Sigmoid colon (tissue), 7 donors: ENCODE results near the gene UGT1A10. TPM values are rescaled to one million over a fixed set of nuclear protein-coding genes. Genes with fewer than 3 reads are reported as not detected.

Experiments
- DNase-seq: peaks from one replicate; pipeline ENCODE4 v3.0.0-alpha.2; 2019
- H3K27ac ChIP-seq, 4 donors: fragments of 200-600 bp; sonication (generic); one replicate each; pipeline ENCODE4 v1.5.1; 2016 to 2019; ENCODE audit warnings: mild to moderate bottlenecking in 1 of 4
- H3K27me3 ChIP-seq, 3 donors: fragments of 200-600 bp; sonication (generic); one replicate each; pipeline ENCODE4 v1.5.1; 2019; ENCODE audit warnings: mild to moderate bottlenecking in 1 of 3
- H3K36me3 ChIP-seq, 4 donors: fragments of 200-600 bp; sonication (generic); one replicate each; pipeline ENCODE4 v1.5.1; 2016 to 2019
- H3K4me1 ChIP-seq, 4 donors: fragments of 200-600 bp; sonication (generic); one replicate each; pipeline ENCODE4 v1.5.1; 2017 to 2019
- H3K4me3 ChIP-seq, 4 donors: fragments of 200-600 bp; sonication (generic); one replicate each; pipeline ENCODE4 v1.5.1; 2017 to 2019; ENCODE audit warnings: mild to moderate bottlenecking in 2 of 4, moderate library complexity in 1 of 4
- H3K9me3 ChIP-seq, 4 donors: fragments of 200-600 bp in 3 of 4; sonication (generic) in 3 of 4; one replicate each; pipeline versions ENCODE4 v1.5.1 to v1.6.1; 2013 to 2019
- EP300 ChIP-seq, 4 donors: sonication (generic); formaldehyde crosslinking; IDR thresholded peaks; one replicate each; pipeline ENCODE4 v1.6.1; 2017; ENCODE audit warnings: antibody characterized with exemption in 4 of 4
- POLR2A ChIP-seq, 2 donors: fragments of 450-650 bp; IDR thresholded peaks; one replicate each; pipeline ENCODE4 v1.6.1; 2016; ENCODE audit warnings: antibody characterized with exemption in 2 of 2, mild to moderate bottlenecking in 2 of 2, moderate library complexity in 2 of 2
- POLR2AphosphoS5 ChIP-seq, 4 donors: sonication (generic); formaldehyde crosslinking; IDR thresholded peaks; one replicate each; pipeline ENCODE4 v1.6.1; 2017; ENCODE audit warnings: antibody characterized with exemption in 4 of 4
- WGBS, 2 donors: extraction: QIAGEN DNeasy Blood & Tissue Kit; methylation state at CpG; one replicate each; pipeline ENCODE4 v1.1.7; 2013; 5-methylcytosine and 5-hydroxymethylcytosine counted together
- intact Hi-C: fragments of 100-400 bp; cut with DNase I; formaldehyde crosslinking; loops from one replicate; pipeline ENCODE4 v1.15.1; 2023
- polyA plus RNA-seq, 3 donors: library from polyadenylated mRNA; stranded (reverse); fragments of 200-250 nt; gene quantifications; one replicate each; pipeline ENCODE4 v1.2.3, GENCODE V29; 2013
- total RNA-seq, 4 donors: library from RNA; depleted of rRNA; stranded (reverse); fragments of >200 nt; gene quantifications; one replicate each; pipeline ENCODE4 v1.1.0, GENCODE V29; 2016
- TF ChIP-seq, protein P1 (sequence below), 4 experiments: fragments of 450-650 bp in 3 of 4; fragments of 200-600 bp in 1 of 4; IDR thresholded peaks; one replicate each; pipeline ENCODE4 v1.5.1; 2016 to 2019; ENCODE audit warnings: antibody characterized with exemption in 4 of 4, mild to moderate bottlenecking in 3 of 4, moderate library complexity in 2 of 4
- donor health status: healthy with polysubstance abuse.
- donor health status: Bipolar disorder and iron deficiency.
- donor health status: healthy.

The UGT1A10 gene
- total and polyA plus RNA-seq, 7 donors = 10.8 to 27.3 (median 19.7) TPM; not detected in 4

DNA sequence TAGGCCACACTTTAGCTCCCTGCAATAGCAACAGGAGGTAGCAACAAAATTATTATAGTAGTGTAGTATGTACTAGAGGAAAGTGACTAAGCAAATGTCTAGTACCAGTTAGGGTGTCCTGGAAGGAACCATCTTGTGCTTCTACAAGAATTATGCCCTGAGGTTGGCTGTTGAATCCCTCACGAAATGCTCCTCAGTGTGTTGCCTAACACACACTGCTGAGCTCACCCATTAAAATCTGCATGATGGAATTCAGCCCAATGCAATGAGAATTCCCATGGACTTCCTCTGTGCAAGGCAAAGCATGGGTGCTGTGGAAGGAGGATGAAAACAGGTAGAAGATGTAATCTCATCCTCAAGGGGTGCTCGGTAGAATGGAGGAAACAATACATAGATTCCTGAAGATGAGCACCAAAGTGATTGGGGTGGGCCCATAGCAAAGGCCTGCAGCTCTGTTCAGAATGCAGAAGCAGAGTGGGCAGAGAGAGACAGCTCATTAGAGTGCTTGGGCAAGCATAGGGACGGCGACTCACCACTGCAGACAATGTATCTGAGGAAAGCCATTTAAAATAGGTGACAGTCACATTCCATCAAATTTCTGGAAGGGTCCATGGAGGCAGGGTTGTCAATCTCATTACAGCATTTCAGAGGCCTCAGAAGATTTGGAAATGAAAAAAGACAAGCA lies 44.3 kb downstream of the UGT1A10 start:
- Histone ChIP-seq H3K27me3 (no peaks in the 10 kb centered on the region), H3K36me3 (no peaks in the 10 kb centered on the region), H3K9me3 (no peaks in the 10 kb centered on the region), H3K4me1 (no peaks in the 10 kb centered on the region), H3K4me3 (no peak overlapping the region), H3K27ac (no peak overlapping the region)
- TF ChIP-seq EP300 (IDR thresholded peaks at IDR 0.05) (no peak), POLR2AphosphoS5 (IDR thresholded peaks at IDR 0.05) (no peak), POLR2A (IDR thresholded peaks at IDR 0.05) (no peak)
- TF ChIP-seq, protein P1, sequence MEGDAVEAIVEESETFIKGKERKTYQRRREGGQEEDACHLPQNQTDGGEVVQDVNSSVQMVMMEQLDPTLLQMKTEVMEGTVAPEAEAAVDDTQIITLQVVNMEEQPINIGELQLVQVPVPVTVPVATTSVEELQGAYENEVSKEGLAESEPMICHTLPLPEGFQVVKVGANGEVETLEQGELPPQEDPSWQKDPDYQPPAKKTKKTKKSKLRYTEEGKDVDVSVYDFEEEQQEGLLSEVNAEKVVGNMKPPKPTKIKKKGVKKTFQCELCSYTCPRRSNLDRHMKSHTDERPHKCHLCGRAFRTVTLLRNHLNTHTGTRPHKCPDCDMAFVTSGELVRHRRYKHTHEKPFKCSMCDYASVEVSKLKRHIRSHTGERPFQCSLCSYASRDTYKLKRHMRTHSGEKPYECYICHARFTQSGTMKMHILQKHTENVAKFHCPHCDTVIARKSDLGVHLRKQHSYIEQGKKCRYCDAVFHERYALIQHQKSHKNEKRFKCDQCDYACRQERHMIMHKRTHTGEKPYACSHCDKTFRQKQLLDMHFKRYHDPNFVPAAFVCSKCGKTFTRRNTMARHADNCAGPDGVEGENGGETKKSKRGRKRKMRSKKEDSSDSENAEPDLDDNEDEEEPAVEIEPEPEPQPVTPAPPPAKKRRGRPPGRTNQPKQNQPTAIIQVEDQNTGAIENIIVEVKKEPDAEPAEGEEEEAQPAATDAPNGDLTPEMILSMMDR (IDR thresholded peaks at IDR 0.05) = no peak
- WGBS, 2 donors = 86 to 87% methylated on average over 4 of the region's 4 CpGs
- no peak for DNase-seq
- intact Hi-C loops = no loop called here

DNA sequence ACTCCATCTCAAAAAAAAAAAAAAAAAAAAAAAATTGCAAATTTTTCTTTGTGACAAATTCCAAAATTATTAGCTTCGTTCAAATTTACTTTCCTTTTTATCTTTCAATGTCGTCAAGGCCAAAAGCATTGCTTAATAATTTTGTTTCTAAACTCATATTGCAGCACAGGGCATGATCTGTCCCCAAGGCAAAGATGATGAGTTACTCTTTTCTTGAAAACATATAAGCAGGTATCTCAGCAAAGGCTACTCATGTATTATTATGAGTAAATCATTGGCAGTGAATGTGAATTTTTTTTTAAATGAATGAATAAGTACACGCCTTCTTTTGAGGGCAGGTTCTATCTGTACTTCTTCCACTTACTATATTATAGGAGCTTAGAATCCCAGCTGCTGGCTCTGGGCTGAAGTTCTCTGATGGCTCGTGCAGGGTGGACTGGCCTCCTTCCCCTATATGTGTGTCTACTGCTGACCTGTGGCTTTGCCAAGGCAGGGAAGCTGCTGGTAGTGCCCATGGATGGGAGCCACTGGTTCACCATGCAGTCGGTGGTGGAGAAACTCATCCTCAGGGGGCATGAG lies 45.4 kb downstream of the UGT1A10 start, which contains the start of gene UGT1A7:
UGT1A7 (plus strand) TSS at position 381 of the 579 bp plus-strand sequence; CDS start at position 418, 37 bp downstream.
- no peak within 1 kb of the TSS for H3K4me3 ChIP-seq
- H3K4me1 ChIP-seq = no peaks in the 10 kb centered on the region
- 83 to 90% methylated on average over 5 of the region's 5 CpGs for WGBS, 2 donors

DNA sequence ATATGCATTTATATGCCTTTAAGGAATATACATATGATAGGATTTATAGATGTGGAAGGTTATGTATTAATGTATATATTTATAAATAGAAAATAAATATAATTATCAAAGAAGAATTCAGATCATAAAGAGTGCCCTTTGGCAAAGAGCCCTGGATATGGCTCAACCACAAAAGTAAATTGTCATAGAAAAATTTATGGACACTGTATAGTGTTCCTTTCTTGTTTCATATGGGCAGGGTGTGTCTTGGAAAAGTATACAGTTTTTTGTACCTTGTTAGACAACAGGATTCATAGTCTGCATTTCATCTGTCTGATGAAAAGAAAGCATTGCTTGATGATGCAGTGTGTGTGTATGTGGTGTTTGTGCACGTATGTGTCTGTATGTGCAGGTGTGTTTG lies 48.4 kb downstream of the UGT1A10 start:
- H3K4me3 ChIP-seq = no peak overlapping the region
- no peak overlapping the region for H3K27ac ChIP-seq
- H3K27me3 ChIP-seq = no peaks in the 10 kb centered on the region
- H3K36me3 ChIP-seq = no peaks in the 10 kb centered on the region
- H3K9me3 ChIP-seq = no peaks in the 10 kb centered on the region
- DNase-seq = no peak
- 13 to 67% methylated on average over 1 of the region's 1 CpG for WGBS, 2 donors
- intact Hi-C loops = no loop called here
- H3K4me1 ChIP-seq = no peaks in the 10 kb centered on the region
- TF ChIP-seq POLR2AphosphoS5 (IDR thresholded peaks at IDR 0.05) (no peak), POLR2A (IDR thresholded peaks at IDR 0.05) (no peak)
- TF ChIP-seq, protein P1 (IDR thresholded peaks at IDR 0.05) = no peak

More for the DNA sequence above, 45.4 kb downstream of the UGT1A10 start, which contains the start of gene UGT1A7:
- intact Hi-C loops = no loop called here
- H3K27me3 ChIP-seq = no peaks in the 10 kb centered on the region
- H3K27ac ChIP-seq = no peak within 1 kb of the TSS
- TF ChIP-seq EP300 (IDR thresholded peaks at IDR 0.05) = no peak
- TF ChIP-seq, protein P1 (IDR thresholded peaks at IDR 0.05) = no peak
- no peak for TF ChIP-seq POLR2AphosphoS5 (IDR thresholded peaks at IDR 0.05)
- TF ChIP-seq POLR2A (IDR thresholded peaks at IDR 0.05) = no peak
- no peaks in the 10 kb centered on the region for H3K9me3 ChIP-seq
- no peak for DNase-seq
- no peaks in the 10 kb centered on the region for H3K36me3 ChIP-seq

DNA sequence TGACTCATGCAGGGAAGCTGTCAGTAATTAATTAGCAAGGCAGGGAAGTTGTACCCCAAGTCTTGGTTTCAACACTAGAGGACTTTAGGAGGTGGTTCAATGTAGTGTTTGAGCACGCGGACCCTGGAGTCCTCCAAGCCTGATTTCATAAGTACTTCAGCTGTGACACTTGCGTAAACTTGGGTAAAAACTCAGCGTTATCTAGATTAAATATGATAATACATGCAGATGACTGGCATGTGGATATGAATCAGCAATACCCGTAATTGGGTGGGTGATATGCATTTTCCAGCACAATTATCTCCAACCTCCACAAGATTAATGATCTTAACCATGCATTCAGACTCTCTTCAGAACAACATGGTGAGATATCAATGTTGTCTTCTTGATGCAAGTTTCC lies 50.7 kb downstream of the UGT1A10 start:
- H3K27me3 ChIP-seq = no peaks in the 10 kb centered on the region
- no peak for DNase-seq
- intact Hi-C loops = no loop called here
- no peak overlapping the region for H3K27ac ChIP-seq
- 79 to 82% methylated on average over 5 of the region's 5 CpGs for WGBS, 2 donors
- TF ChIP-seq POLR2AphosphoS5 (IDR thresholded peaks at IDR 0.05) (no peak), POLR2A (IDR thresholded peaks at IDR 0.05) (no peak)
- H3K36me3 ChIP-seq = no peaks in the 10 kb centered on the region
- H3K4me1 ChIP-seq = no peaks in the 10 kb centered on the region
- H3K4me3 ChIP-seq = no peak overlapping the region
- no peaks in the 10 kb centered on the region for H3K9me3 ChIP-seq

GRCh38 chr2:233688341-233688740 lies 52.1 kb downstream of the UGT1A10 start:
- H3K9me3 ChIP-seq = no peaks in the 10 kb centered on the region
- TF ChIP-seq POLR2A (IDR thresholded peaks at IDR 0.05) (no peak), POLR2AphosphoS5 (IDR thresholded peaks at IDR 0.05) (no peak), EP300 (IDR thresholded peaks at IDR 0.05) (no peak)
- TF ChIP-seq, protein P1 (IDR thresholded peaks at IDR 0.05) = no peak
- no peaks in the 10 kb centered on the region for H3K36me3 ChIP-seq
- intact Hi-C loops = no loop called here
- DNase-seq = no peak
- no peaks in the 10 kb centered on the region for H3K27me3 ChIP-seq
- H3K4me1 ChIP-seq = no peaks in the 10 kb centered on the region
- 77 to 83% methylated on average over 5 of the region's 5 CpGs for WGBS, 2 donors
- no peak overlapping the region for H3K27ac ChIP-seq
- H3K4me3 ChIP-seq = no peak overlapping the region
